ENCODE results near the gene FMO3. TPM values are rescaled to one million over a fixed set of nuclear protein-coding genes. Genes with fewer than 3 reads are reported as not detected.

The FMO3 gene
- total RNA-seq, 1 experiment from 2014 or later: 0.12 TPM

- ChIA-PET POLR2A (no interaction called here), RAD21 (ENCODE audit: low non-redundant PET in 1 of 2, low total read pairs in 2 of 2, uncharacterized antibody in 2 of 2, unreplicated experiment in 2 of 2) (no interaction called here), CTCF (interaction anchor here (3.0 kb wide), 1 partner anchor 231 kb away, joined by 52 read pairs; the partner anchor contains the start of gene FMO4)
- H3K9me2 ChIP-seq (ENCODE audit: insufficient read depth): no peaks in the 10 kb centered on the region
- H3K79me2 ChIP-seq (ENCODE audit: insufficient read depth, low read length): no peaks in the 10 kb centered on the region
- no peak overlapping the region for H2AFZ ChIP-seq (ENCODE audit: low read depth, low read length, poor library complexity, severe bottlenecking)
- no peaks in the 10 kb centered on the region for H3K9me3 ChIP-seq (ENCODE audit: control insufficient read depth in 1 of 2, insufficient read depth in 1 of 2, low read depth in 1 of 2, low read length in 2 of 2)
- no TSS peak for BruUV-seq (replicated peaks)
- no peak overlapping the region for H3K27ac ChIP-seq (ENCODE audit: low read depth, low read length)
- no peak overlapping the region for H3K4me2 ChIP-seq (ENCODE audit: low read length)
- no peak for DNase-seq (ENCODE audit: low read depth, low spot score)
- no peaks in the 10 kb centered on the region for H4K20me1 ChIP-seq (ENCODE audit: insufficient read depth)
- no peak overlapping the region for H3K4me3 ChIP-seq (replicated peaks in 1 of 2; ENCODE audit: low read depth in 1 of 2, low read length in 2 of 2)
- no peaks in the 10 kb centered on the region for H3K4me1 ChIP-seq (ENCODE audit: control insufficient read depth in 1 of 2, insufficient read depth in 2 of 2, low read length in 2 of 2)
- no peaks in the 10 kb centered on the region for H3K27me3 ChIP-seq (ENCODE audit: insufficient read depth, low read length)
- no peaks in the 10 kb centered on the region for H3K36me3 ChIP-seq (ENCODE audit: control insufficient read depth in 1 of 2, insufficient read depth in 2 of 2, low read length in 2 of 2)
- H3K9ac ChIP-seq (ENCODE audit: low read length): no peak overlapping the region
- intact Hi-C loops (cut with micrococcal nuclease): loop anchor here (10.0 kb wide), 1 partner anchor 632 kb away; no protein-coding TSS in a partner anchor
- TF ChIP-seq MAX (IDR thresholded peaks at IDR 0.05) (no peak), ZNF274 (IDR thresholded peaks at IDR 0.05; ENCODE audit: low read depth, low read length) (no peak), CTCF (IDR thresholded peaks at IDR 0.05 in 2 of 3, conservative IDR thresholded peaks at IDR 0.05 in 1 of 3; ENCODE audit: borderline replicate concordance in 1 of 3, insufficient read depth in 1 of 3, low read depth in 2 of 3, low read length in 2 of 3) (no peak), ATF3 (IDR thresholded peaks at IDR 0.05) (no peak), SP1 (IDR thresholded peaks at IDR 0.05; ENCODE audit: low read depth) (no peak), REST (IDR thresholded peaks at IDR 0.05; ENCODE audit: low read depth) (no peak), RAD21 (IDR thresholded peaks at IDR 0.05; ENCODE audit: low read depth) (no peak), FOSL1 (IDR thresholded peaks at IDR 0.05; ENCODE audit: low read depth) (no peak), POLR2AphosphoS5 (IDR thresholded peaks at IDR 0.05; ENCODE audit: low read depth, low read length) (no peak), JUND (IDR thresholded peaks at IDR 0.05) (no peak), SRF (IDR thresholded peaks at IDR 0.05; ENCODE audit: low read depth) (no peak)
- ATAC-seq: no peak
Measured at GRCh38 chr1:171082606-171083005, 8.1 kb upstream of the FMO3 start.

All from HCT116 (cell line).